Heart right ventricle (tissue), 16 donors: ENCODE data around the gene RIT2. TPM values are rescaled to one million over a fixed set of nuclear protein-coding genes. Genes with fewer than 3 reads are reported as not detected.
A peak's percentile ranks its signal among the peaks of the same experiment; 100 is the strongest.
"Not testable (repeated sequence)": the region's sequence is repeated elsewhere in the genome, so short reads cannot be mapped to it uniquely, and the experiment has no call there.

Source experiments
- ATAC-seq, 8 donors: fragments of 200-7000 bp; cut with Tn5 transposase; one replicate each; pipeline ENCODE4 v1.9.1; 2020; ENCODE audit warnings: mild to moderate bottlenecking in 8 of 8, moderate library complexity in 8 of 8, moderate number of reproducible peaks in 1 of 8
- DNase-seq, 2 donors: peaks; one replicate each; pipeline ENCODE4 v3.0.0-alpha.2; 2020
- H3K27ac ChIP-seq, 10 donors: fragments of 200-600 bp; sonication (generic) in 2 of 10; one replicate each; pipeline versions ENCODE4 v1.5.0 to v1.8.0; 2020 to 2022; ENCODE audit warnings: mild to moderate bottlenecking in 3 of 10
- H3K27me3 ChIP-seq, 7 donors: fragments of 200-600 bp; one replicate each; pipeline ENCODE4 v1.8.0; 2021 to 2022; ENCODE audit warnings: mild to moderate bottlenecking in 2 of 7
- H3K36me3 ChIP-seq, 9 donors: fragments of 200-600 bp; sonication (generic) in 1 of 9; one replicate each; pipeline versions ENCODE4 v1.5.0 to v1.8.0; 2020 to 2022; ENCODE audit warnings: mild to moderate bottlenecking in 2 of 9
- H3K4me1 ChIP-seq, 9 donors: fragments of 200-600 bp; sonication (generic) in 1 of 9; one replicate each; pipeline versions ENCODE4 v1.5.0 to v1.8.0; 2020 to 2022; ENCODE audit warnings: mild to moderate bottlenecking in 4 of 9
- H3K4me3 ChIP-seq, 10 donors: fragments of 200-600 bp; sonication (generic) in 2 of 10; one replicate each; pipeline versions ENCODE4 v1.5.0 to v1.8.0; 2020 to 2022; ENCODE audit warnings: mild to moderate bottlenecking in 7 of 10, moderate library complexity in 2 of 10
- H3K9me3 ChIP-seq, 11 donors: fragments of 200-600 bp in 10 of 11; sonication (generic) in 2 of 11; one replicate each; pipeline versions ENCODE4 v1.5.0 to v1.8.0; 2013 to 2022; ENCODE audit warnings: mild to moderate bottlenecking in 2 of 11, control low read depth in 1 of 11, moderate library complexity in 1 of 11
- CTCF ChIP-seq, 9 donors: fragments of 200-600 bp; sonication (generic) in 2 of 9; IDR thresholded peaks; one replicate each; pipeline versions ENCODE4 v1.5.0 to v1.8.0; 2021 to 2022; ENCODE audit warnings: antibody characterized with exemption in 9 of 9, mild to moderate bottlenecking in 5 of 9, moderate library complexity in 1 of 9
- WGBS, 2 donors: extraction: QIAGEN DNeasy Blood & Tissue Kit; methylation state at CpG; one replicate each; pipeline ENCODE4 v1.1.7; 2013; ENCODE audit warnings: inconsistent platforms in 1 of 2; 5-methylcytosine and 5-hydroxymethylcytosine counted together
- intact Hi-C, 10 donors: fragments of 100-400 bp; cut with DNase I; formaldehyde crosslinking; loops; one replicate each; pipeline versions ENCODE4 v1.11.1 to v1.14.2; 2022
- polyA plus RNA-seq, 2 donors: library from polyadenylated mRNA; stranded (reverse); fragments of 200-250 nt; gene quantifications; one replicate each; pipeline ENCODE4 v1.2.3, GENCODE V29; 2013
- total RNA-seq, 10 donors: library from RNA; stranded (reverse); fragmentation: NEBNext Ultra II Directional in 3 of 10; extraction: Animal tissue kit (Norgen Biotek cat#: 25700) in 3 of 10; gene quantifications; one replicate each; pipeline versions ENCODE4 v1.2.1 to v1.2.4, GENCODE V29; 2021 to 2023
- donor health status: Arrhythmogenic right ventricular cardiomyopathy.
- donor health status: ischemic (EF 13 %, LVEDD 7.1; RV severe dilation, severe dysfunction).
- donor health status: healthy with polysubstance abuse.
- donor health status: DM: no; HTN: yes; CAD: no.
- donor health status: DM: no; HTN: no; CAD: no.
- donor health status: ischemic (EF 25% LVEDD 6.9; RV normal size, moderate dysfunction).
- donor health status: ischemic (EF 25% LVEDD 5.7; RV mildly dilated, moderate dysfunction).
- donor health status: healthy.
- donor health status: DM: yes; HTN: yes; CAD: no.
- donor health status: Ischemic cardiomyopathy.
- donor health status: ischemic (EF 35%, LVEDD 5.7; RV mildly dilated, moderate dysfunction).
- donor health status: nonischemic (EF 11% LVEDD 7.7; RV severe dilation, severe dysfunction).
- donor health status: DM: yes; HTN: yes; CAD: no.
- donor health status: PGD.
- donor health status: ischemic (EF 29% LVEDD 5.4; RV normal size, mild dysfunction).
- donor health status: nonischemic (EF 23%, LVEDD 6.1; RV moderate dilation, normal function).

RIT2 gene
- total and polyA plus RNA-seq, 12 donors: not detected

GRCh38 chr18:42813570-42813969 is 301.9 kb downstream of the RIT2 start:
- Histone ChIP-seq H3K4me3 (no peak overlapping the region), H3K27me3 (no peaks in the 10 kb centered on the region), H3K36me3 (no peaks in the 10 kb centered on the region), H3K27ac (no peak overlapping the region), H3K4me1 (no peaks in the 10 kb centered on the region), H3K9me3 (no peaks in the 10 kb centered on the region)
- intact Hi-C loops: no loop called here
- 58 to 59% methylated on average over 4 of the region's 4 CpGs for WGBS, 2 donors
- ATAC-seq (peak in 3 of 8 donors; percentile 54 to 65 (median 55)), DNase-seq (no peak)
- no peak for TF ChIP-seq CTCF (IDR thresholded peaks at IDR 0.05)

GRCh38 chr18:42807887-42808286 is 307.6 kb downstream of the RIT2 start:
- 70 to 71% methylated on average over 4 of the region's 4 CpGs for WGBS, 2 donors
- H3K4me3 ChIP-seq: no peak overlapping the region
- no peaks in the 10 kb centered on the region for H3K36me3 ChIP-seq
- intact Hi-C loops: no loop called here
- H3K4me1 ChIP-seq: no peaks in the 10 kb centered on the region
- DNase-seq (no peak), ATAC-seq (no peak)
- no peaks in the 10 kb centered on the region for H3K9me3 ChIP-seq
- H3K27ac ChIP-seq: no peak overlapping the region
- H3K27me3 ChIP-seq: no peaks in the 10 kb centered on the region
- TF ChIP-seq CTCF (IDR thresholded peaks at IDR 0.05): no peak

GRCh38 chr18:42801706-42802105 is 313.8 kb downstream of the RIT2 start:
- H3K4me3 ChIP-seq: no peak overlapping the region
- no peaks in the 10 kb centered on the region for H3K27me3 ChIP-seq
- TF ChIP-seq CTCF (IDR thresholded peaks at IDR 0.05): no peak
- H3K27ac ChIP-seq: no peak overlapping the region
- no peaks in the 10 kb centered on the region for H3K9me3 ChIP-seq
- intact Hi-C loops: no loop called here
- WGBS, 2 donors: 59 to 61% methylated on average over 2 of the region's 2 CpGs
- H3K4me1 ChIP-seq: no peaks in the 10 kb centered on the region
- H3K36me3 ChIP-seq: no peaks in the 10 kb centered on the region
- ATAC-seq (no peak), DNase-seq (no peak)

- intact Hi-C loops: no loop called here
- TF ChIP-seq CTCF (IDR thresholded peaks at IDR 0.05): no peak
- Histone ChIP-seq H3K36me3 (no peaks in the 10 kb centered on the region), H3K4me3 (no peak overlapping the region), H3K9me3 (no peaks in the 10 kb centered on the region), H3K4me1 (no peaks in the 10 kb centered on the region), H3K27ac (no peak overlapping the region), H3K27me3 (no peaks in the 10 kb centered on the region)
- DNase-seq (no peak), ATAC-seq (no peak)
- 34 to 45% methylated on average over 1 of the region's 1 CpG for WGBS, 2 donors
Observed at GRCh38 chr18:42798606-42799170, 316.8 kb downstream of the RIT2 start.

GRCh38 chr18:42795213-42795789 is 320.2 kb downstream of the RIT2 start:
- WGBS, 2 donors: 94 to 95% methylated on average over 25 to 33 of the region's 33 CpGs
- H3K9me3 ChIP-seq, H3K36me3 ChIP-seq, ATAC-seq, H3K4me1 ChIP-seq, H3K27me3 ChIP-seq, DNase-seq, intact Hi-C loops, H3K27ac ChIP-seq, H3K4me3 ChIP-seq: not testable (repeated sequence)
